Measurements from ENCODE around the gene LOXL3. TPM values are rescaled to one million over a fixed set of nuclear protein-coding genes. Genes with fewer than 3 reads are reported as not detected.

LOXL3 gene
- total RNA-seq, 1 experiment from 2014 or later: 5.8 TPM

GRCh38 chr2:74587664-74588277, 34.0 kb upstream of the LOXL3 start:
- peak; percentile 90 for ATAC-seq
- intact Hi-C loops (cut with micrococcal nuclease): loop anchor here (1.0 to 5.0 kb wide), 3 partner anchors 55 to 120 kb away; partner anchors contain the start of genes MOGS and TTC31
- Histone ChIP-seq H3K36me3 (ENCODE audit: low read depth, low read length) (no peaks in the 10 kb centered on the region), H3K4me3 (ENCODE audit: low read length) (no peak overlapping the region), H3K4me2 (ENCODE audit: low read length) (no peak overlapping the region), H3F3A (ENCODE audit: low read length, unreplicated experiment) (no peaks in the 10 kb centered on the region), H3K9ac (ENCODE audit: low read length) (no peak overlapping the region), H2AFZ (ENCODE audit: low read length) (peak overlapping the region; percentile 59), H3K4me1 (ENCODE audit: insufficient read depth, low read length) (peaks cover 19% of the 10 kb centered on the region), H4K20me1 (ENCODE audit: low read length) (no peaks in the 10 kb centered on the region), H3K79me2 (ENCODE audit: low read length) (no peaks in the 10 kb centered on the region), H3K9me3 (ENCODE audit: low read length) (no peaks in the 10 kb centered on the region), H3K27ac (ENCODE audit: low read length) (no peak overlapping the region), H3K9me2 (replicated peaks; ENCODE audit: low read length) (no peaks in the 10 kb centered on the region), H3K27me3 (ENCODE audit: low read length) (no peaks in the 10 kb centered on the region)
- DNase-seq: peak; percentile 83
- no TSS peak for BruUV-seq (replicated peaks)
- CTCF ChIA-PET: no interaction called here
- POLR2A ChIA-PET (ENCODE audit: unreplicated experiment): no interaction called here
- TF ChIP-seq EZH2 (IDR thresholded peaks at IDR 0.05; ENCODE audit: low read length, unreplicated experiment) (no peak), EZH2phosphoT487 (IDR thresholded peaks at IDR 0.05; ENCODE audit: borderline replicate concordance, low read length) (no peak)
- TF ChIP-seq, protein P1, sequence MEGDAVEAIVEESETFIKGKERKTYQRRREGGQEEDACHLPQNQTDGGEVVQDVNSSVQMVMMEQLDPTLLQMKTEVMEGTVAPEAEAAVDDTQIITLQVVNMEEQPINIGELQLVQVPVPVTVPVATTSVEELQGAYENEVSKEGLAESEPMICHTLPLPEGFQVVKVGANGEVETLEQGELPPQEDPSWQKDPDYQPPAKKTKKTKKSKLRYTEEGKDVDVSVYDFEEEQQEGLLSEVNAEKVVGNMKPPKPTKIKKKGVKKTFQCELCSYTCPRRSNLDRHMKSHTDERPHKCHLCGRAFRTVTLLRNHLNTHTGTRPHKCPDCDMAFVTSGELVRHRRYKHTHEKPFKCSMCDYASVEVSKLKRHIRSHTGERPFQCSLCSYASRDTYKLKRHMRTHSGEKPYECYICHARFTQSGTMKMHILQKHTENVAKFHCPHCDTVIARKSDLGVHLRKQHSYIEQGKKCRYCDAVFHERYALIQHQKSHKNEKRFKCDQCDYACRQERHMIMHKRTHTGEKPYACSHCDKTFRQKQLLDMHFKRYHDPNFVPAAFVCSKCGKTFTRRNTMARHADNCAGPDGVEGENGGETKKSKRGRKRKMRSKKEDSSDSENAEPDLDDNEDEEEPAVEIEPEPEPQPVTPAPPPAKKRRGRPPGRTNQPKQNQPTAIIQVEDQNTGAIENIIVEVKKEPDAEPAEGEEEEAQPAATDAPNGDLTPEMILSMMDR (conservative IDR thresholded peaks at IDR 0.05; ENCODE audit: low read depth, low read length): peak; percentile 84

DNA sequence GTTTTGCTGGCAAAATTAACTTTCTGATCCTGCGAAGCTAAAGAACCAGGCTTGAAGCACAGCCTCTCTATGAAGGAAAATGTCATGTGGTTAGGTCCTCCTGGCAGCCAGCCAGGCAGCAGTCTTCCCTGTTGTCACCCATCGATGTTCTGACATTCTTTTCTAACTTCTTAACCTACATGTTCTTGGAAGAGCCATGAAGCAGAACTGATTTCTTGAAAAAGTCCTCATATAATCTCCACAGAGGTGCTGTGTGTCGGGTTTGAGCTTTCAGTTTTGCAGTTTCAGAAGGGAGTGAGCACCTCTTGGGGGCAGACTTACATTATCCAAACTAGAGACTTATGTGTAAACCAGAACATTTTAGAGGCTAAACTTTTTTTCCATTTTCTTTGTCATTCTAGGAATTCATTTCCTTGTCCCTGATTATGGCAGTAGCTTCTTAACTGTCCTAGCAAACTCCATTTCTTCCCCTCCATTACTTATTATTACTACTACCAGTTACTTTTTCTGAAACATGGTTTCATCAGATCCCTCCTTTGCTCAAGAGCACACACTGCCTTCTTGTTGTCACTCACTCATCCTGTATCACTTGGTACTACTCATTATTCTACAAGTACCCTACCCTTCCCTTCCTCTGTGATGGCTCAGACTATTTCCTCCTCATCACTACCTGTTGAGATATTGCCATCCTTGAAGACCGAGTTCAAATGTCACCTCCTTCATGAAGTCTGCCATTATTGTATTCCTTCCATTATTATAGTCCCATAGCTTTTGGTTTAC, 31.9 kb upstream of the LOXL3 start:
- DNase-seq: no peak
- no peaks in the 10 kb centered on the region for H3K79me2 ChIP-seq (ENCODE audit: low read length)
- ChIA-PET CTCF (interaction anchor here (0.6 kb wide), 1 partner anchor 280 kb away, joined by 12 read pairs; no protein-coding TSS in a partner anchor), POLR2A (ENCODE audit: unreplicated experiment) (no interaction called here)
- no peak overlapping the region for H3K9ac ChIP-seq (ENCODE audit: low read length)
- H3F3A ChIP-seq (ENCODE audit: low read length, unreplicated experiment): no peaks in the 10 kb centered on the region
- no peak overlapping the region for H3K4me3 ChIP-seq (ENCODE audit: low read length)
- no peaks in the 10 kb centered on the region for H4K20me1 ChIP-seq (ENCODE audit: low read length)
- TF ChIP-seq EZH2phosphoT487 (IDR thresholded peaks at IDR 0.05; ENCODE audit: borderline replicate concordance, low read length): no peak
- TF ChIP-seq EZH2 (IDR thresholded peaks at IDR 0.05; ENCODE audit: low read length, unreplicated experiment): no peak
- TF ChIP-seq, protein P1 (conservative IDR thresholded peaks at IDR 0.05; ENCODE audit: low read depth, low read length): no peak
- H2AFZ ChIP-seq (ENCODE audit: low read length): no peak overlapping the region
- no peaks in the 10 kb centered on the region for H3K27me3 ChIP-seq (ENCODE audit: low read length)
- intact Hi-C loops (cut with micrococcal nuclease): loop anchor here (5.0 kb wide), 2 partner anchors 53 to 118 kb away; partner anchors contain the start of gene MOGS
- H3K27ac ChIP-seq (ENCODE audit: low read length): no peak overlapping the region
- ATAC-seq: no peak
- H3K36me3 ChIP-seq (ENCODE audit: low read depth, low read length): no peaks in the 10 kb centered on the region
- H3K4me2 ChIP-seq (ENCODE audit: low read length): no peak overlapping the region
- BruUV-seq (replicated peaks): no TSS peak
- H3K4me1 ChIP-seq (ENCODE audit: insufficient read depth, low read length): peaks cover 19% of the 10 kb centered on the region
- no peaks in the 10 kb centered on the region for H3K9me2 ChIP-seq (replicated peaks; ENCODE audit: low read length)
- no peaks in the 10 kb centered on the region for H3K9me3 ChIP-seq (ENCODE audit: low read length)

All from PC-3 (cell line).